Colon (tissue), 2 donors: ENCODE data around the gene ATXN7L1.
"Not testable (repeated sequence)": the region's sequence is repeated elsewhere in the genome, so short reads cannot be mapped to it uniquely, and the experiment has no call there.

ENCODE experiments used
- FAIRE-seq: peaks from 2 replicates; lab custom pipeline; 2012; peaks lifted over from hg19 to GRCh38; lab: Jason Lieb, UNC
- donor health status: control.
- donor health status: control.

Gene ATXN7L1

GRCh38 chr7:105800849-105801534 is 75.4 kb downstream of the ATXN7L1 start:
- no peak for FAIRE-seq

- FAIRE-seq, result no peak
These were observed 76.0 kb downstream of the ATXN7L1 start for GRCh38 chr7:105800442-105800841.

GRCh38 chr7:105799677-105800076 is 76.7 kb downstream of the ATXN7L1 start:
- FAIRE-seq, result no peak

- no peak for FAIRE-seq
These were observed 77.4 kb downstream of the ATXN7L1 start for GRCh38 chr7:105799006-105799405.

- no peak for FAIRE-seq
These were observed 78.7 kb downstream of the ATXN7L1 start for GRCh38 chr7:105797652-105798051.

- FAIRE-seq, result no peak
These were observed 80.0 kb downstream of the ATXN7L1 start for GRCh38 chr7:105796365-105796764.

GRCh38 chr7:105794741-105795729 is 81.4 kb downstream of the ATXN7L1 start:
- no peak for FAIRE-seq

- no peak for FAIRE-seq
These were observed 83.7 kb downstream of the ATXN7L1 start for GRCh38 chr7:105792488-105793370.

GRCh38 chr7:105791926-105792325 is 84.5 kb downstream of the ATXN7L1 start:
- FAIRE-seq, result no peak

GRCh38 chr7:105790996-105791395 is 85.4 kb downstream of the ATXN7L1 start:
- FAIRE-seq, result no peak

GRCh38 chr7:105790452-105790851 is 85.9 kb downstream of the ATXN7L1 start:
- FAIRE-seq, result not testable (repeated sequence)

GRCh38 chr7:105788816-105789349 is 87.5 kb downstream of the ATXN7L1 start:
- FAIRE-seq, result no peak

GRCh38 chr7:105788356-105788755 is 88.0 kb downstream of the ATXN7L1 start:
- no peak for FAIRE-seq

GRCh38 chr7:105787793-105788192 is 88.6 kb downstream of the ATXN7L1 start:
- no peak for FAIRE-seq

GRCh38 chr7:105786520-105787470 is 89.6 kb downstream of the ATXN7L1 start:
- no peak for FAIRE-seq

- no peak for FAIRE-seq
These were observed 93.9 kb downstream of the ATXN7L1 start for GRCh38 chr7:105782391-105783042.

- no peak for FAIRE-seq
These were observed 96.3 kb downstream of the ATXN7L1 start for GRCh38 chr7:105779856-105780780.

- no peak for FAIRE-seq
These were observed 97.4 kb downstream of the ATXN7L1 start for GRCh38 chr7:105778956-105779355.
